GM19468 (cell line): ENCODE data around the gene ZNF692.
"Not testable (repeated sequence)": the region's sequence is repeated elsewhere in the genome, so short reads cannot be mapped to it uniquely, and the experiment has no call there.

Experiments used
- ATAC-seq: cut with Tn5 transposase; IDR thresholded peaks from one replicate; pipeline ENCODE4 v1.9.1; 2021; ENCODE audit warnings: mild to moderate bottlenecking, moderate library complexity, moderate number of reproducible peaks; ENCODE audit not compliant: unreplicated experiment; ENCODE audit errors: extremely low read depth

ZNF692 gene

GRCh38 chr1:248882427-248882826 is 23.5 kb upstream of the ZNF692 start:
- not testable (repeated sequence) for ATAC-seq

GRCh38 chr1:248881261-248881660 is 22.4 kb upstream of the ZNF692 start:
- ATAC-seq = no peak

GRCh38 chr1:248873993-248874533 is 15.2 kb upstream of the ZNF692 start:
- ATAC-seq = peak; percentile 59

GRCh38 chr1:248873409-248873992 is 14.6 kb upstream of the ZNF692 start:
- peak; percentile 58 for ATAC-seq

GRCh38 chr1:248872752-248873408 is 14.0 kb upstream of the ZNF692 start:
- ATAC-seq = no peak

GRCh38 chr1:248871837-248872401 is 13.0 kb upstream of the ZNF692 start:
- ATAC-seq = no peak

- peak; percentile 53 for ATAC-seq
Measured at GRCh38 chr1:248862998-248863881, 4.4 kb upstream of the ZNF692 start.

GRCh38 chr1:248862695-248862997 is 3.8 kb upstream of the ZNF692 start:
- ATAC-seq = no peak

- ATAC-seq = no peak
Measured at GRCh38 chr1:248861616-248862015, 2.7 kb upstream of the ZNF692 start.

GRCh38 chr1:248860007-248860406 is 1.1 kb upstream of the ZNF692 start:
- ATAC-seq = no peak

- ATAC-seq = peak; percentile 4
Measured at GRCh38 chr1:248858096-248858890, 592 bp downstream of the ZNF692 start.

GRCh38 chr1:248857749-248858095 is 1.2 kb downstream of the ZNF692 start:
- ATAC-seq = no peak

GRCh38 chr1:248857201-248857600 is 1.7 kb downstream of the ZNF692 start:
- ATAC-seq = no peak

- ATAC-seq = no peak
Measured at GRCh38 chr1:248856176-248856575, 2.7 kb downstream of the ZNF692 start.

GRCh38 chr1:248855580-248855979 is 3.3 kb downstream of the ZNF692 start:
- no peak for ATAC-seq

- no peak for ATAC-seq
Measured at GRCh38 chr1:248853663-248854375, 5.1 kb downstream of the ZNF692 start.

GRCh38 chr1:248852481-248853405 is 6.1 kb downstream of the ZNF692 start:
- no peak for ATAC-seq

- ATAC-seq = no peak
Measured at GRCh38 chr1:248851390-248851789, 7.5 kb downstream of the ZNF692 start.
